ENCODE measurements around the gene FRMPD3. TPM values are rescaled to one million over a fixed set of nuclear protein-coding genes. Genes with fewer than 3 reads are reported as not detected.

FRMPD3 gene
- total RNA-seq: not detected

DNA sequence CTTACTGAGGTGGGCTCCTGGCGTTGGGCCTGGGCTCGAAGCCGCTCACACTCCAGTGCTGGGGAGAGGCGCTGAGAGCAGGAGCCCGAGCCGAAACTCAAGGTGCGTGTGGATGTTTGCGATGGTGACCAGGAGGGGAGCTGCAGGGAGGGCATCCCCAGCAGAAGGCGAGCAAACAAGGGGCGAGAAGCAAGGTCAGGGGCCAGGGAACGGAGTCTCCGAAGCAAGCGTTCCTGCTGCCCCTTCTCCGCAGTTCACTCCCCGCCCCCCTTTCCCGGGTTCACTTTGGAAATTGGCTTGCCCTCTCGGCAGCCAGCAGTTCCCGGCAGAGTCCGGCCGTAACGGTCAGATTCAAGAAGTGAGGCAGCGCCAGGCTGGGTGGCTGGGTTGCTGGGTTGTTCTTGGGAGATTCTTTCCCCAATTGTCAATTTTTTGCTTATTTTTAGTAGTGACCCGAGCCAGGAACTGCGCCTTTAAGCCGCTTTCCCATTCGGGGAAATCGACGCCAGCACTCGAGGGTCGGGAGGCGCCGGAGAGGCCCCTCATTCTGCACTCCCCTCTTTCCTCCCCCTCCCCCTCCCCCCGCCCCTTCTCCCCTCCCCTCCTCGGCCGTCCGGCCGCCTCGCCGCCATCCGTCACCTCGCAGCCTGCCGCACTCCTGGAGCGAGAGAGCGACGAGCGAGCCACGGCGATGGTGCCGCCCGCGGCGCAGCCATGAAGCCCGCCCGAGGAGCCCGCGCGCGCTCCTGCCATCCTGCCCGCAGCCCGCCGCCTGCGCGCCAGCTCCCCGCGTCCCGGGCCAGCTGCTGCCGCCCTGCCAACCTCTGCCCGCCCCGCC lies at the start of gene FRMPD3:
Gene FRMPD3 (plus strand): TSS at position 655 of the 838 bp plus-strand sequence. CDS start 76,937 bp downstream, outside the sequence.
- Histone ChIP-seq H3K27ac (no peak within 1 kb of the TSS), H3K36me3 (no peaks in the 10 kb centered on the region), H3K4me3 (peak within 1 kb of the TSS; percentile 13 to 50 (median 20)), H3K27me3 (peaks cover 0 to 87% of the 10 kb centered on the region in 2 donors), H3K4me1 (peaks cover 0 to 23% (median 0%) of the 10 kb centered on the region in 4 donors), H3K9me3 (no peaks in the 10 kb centered on the region)
- 1 to 45% methylated on average over 13 to 40 of the region's 69 CpGs for WGBS, 2 donors
- TF ChIP-seq, protein P1, sequence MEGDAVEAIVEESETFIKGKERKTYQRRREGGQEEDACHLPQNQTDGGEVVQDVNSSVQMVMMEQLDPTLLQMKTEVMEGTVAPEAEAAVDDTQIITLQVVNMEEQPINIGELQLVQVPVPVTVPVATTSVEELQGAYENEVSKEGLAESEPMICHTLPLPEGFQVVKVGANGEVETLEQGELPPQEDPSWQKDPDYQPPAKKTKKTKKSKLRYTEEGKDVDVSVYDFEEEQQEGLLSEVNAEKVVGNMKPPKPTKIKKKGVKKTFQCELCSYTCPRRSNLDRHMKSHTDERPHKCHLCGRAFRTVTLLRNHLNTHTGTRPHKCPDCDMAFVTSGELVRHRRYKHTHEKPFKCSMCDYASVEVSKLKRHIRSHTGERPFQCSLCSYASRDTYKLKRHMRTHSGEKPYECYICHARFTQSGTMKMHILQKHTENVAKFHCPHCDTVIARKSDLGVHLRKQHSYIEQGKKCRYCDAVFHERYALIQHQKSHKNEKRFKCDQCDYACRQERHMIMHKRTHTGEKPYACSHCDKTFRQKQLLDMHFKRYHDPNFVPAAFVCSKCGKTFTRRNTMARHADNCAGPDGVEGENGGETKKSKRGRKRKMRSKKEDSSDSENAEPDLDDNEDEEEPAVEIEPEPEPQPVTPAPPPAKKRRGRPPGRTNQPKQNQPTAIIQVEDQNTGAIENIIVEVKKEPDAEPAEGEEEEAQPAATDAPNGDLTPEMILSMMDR (IDR thresholded peaks at IDR 0.05): no peak
- TF ChIP-seq EP300 (IDR thresholded peaks at IDR 0.05): no peak
- no peak for TF ChIP-seq POLR2A (IDR thresholded peaks at IDR 0.05)
- no peak for DNase-seq (ENCODE audit: low spot score in 2 of 2)

DNA sequence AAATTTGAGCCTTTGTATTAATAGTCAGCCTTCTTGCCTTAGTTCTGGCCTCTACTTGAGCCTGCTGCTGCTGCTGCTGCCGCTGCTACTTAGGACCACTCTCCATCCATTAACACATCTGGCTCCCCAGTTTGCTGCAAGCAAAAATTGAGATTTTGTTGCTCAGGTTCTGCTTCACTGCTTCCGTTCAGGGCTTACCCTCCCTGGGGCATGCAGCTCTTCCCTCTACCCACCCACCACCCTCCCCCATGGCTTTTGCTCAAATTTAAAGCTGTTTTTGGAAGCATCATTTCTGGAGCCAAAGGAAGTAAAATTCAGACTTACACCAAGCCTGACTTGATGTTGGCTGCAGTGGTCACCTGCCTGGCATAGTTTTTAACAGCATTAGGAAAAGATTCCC lies 28.9 kb upstream of the FRMPD3 start:
- Histone ChIP-seq H3K36me3 (no peaks in the 10 kb centered on the region), H3K9me3 (no peaks in the 10 kb centered on the region), H3K4me3 (no peak overlapping the region), H3K4me1 (no peaks in the 10 kb centered on the region), H3K27ac (no peak overlapping the region), H3K27me3 (peaks cover 0 to 12% of the 10 kb centered on the region in 2 donors)
- TF ChIP-seq, protein P1 (IDR thresholded peaks at IDR 0.05): no peak
- no peak for TF ChIP-seq EP300 (IDR thresholded peaks at IDR 0.05)
- no peak for TF ChIP-seq POLR2A (IDR thresholded peaks at IDR 0.05)
- no peak for DNase-seq (ENCODE audit: low spot score in 2 of 2)
- WGBS, 2 donors: 66 to 72% methylated on average over 2 of the region's 2 CpGs

DNA sequence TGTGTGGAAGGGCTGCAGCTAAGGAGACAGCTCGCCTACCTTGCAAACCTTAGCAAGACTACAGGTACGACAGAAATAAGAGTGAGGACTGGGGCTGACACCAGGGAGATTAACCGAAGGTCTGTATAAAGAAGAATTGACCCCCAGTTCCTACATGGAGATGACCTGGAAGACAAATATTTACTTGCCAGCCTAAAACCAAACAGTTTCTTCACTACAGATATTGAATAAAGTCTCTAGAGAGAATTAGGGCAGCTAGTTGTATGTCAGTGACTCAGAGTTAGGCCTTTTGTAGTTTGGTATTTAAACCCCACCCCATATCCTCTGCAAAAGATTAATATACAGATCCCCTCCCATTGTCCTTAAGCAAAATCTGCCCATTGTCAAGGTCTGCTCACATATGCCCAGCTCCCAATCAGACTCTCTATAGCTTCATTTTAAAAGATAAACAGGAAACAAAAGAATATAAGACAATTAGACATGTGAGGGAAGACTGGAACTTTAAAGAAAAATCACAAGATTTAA lies 28.1 kb upstream of the FRMPD3 start:
- Histone ChIP-seq H3K4me3 (no peak overlapping the region), H3K27ac (no peak overlapping the region), H3K27me3 (peaks cover 0 to 12% of the 10 kb centered on the region in 2 donors), H3K4me1 (no peaks in the 10 kb centered on the region), H3K36me3 (no peaks in the 10 kb centered on the region), H3K9me3 (peaks cover 0 to 4% (median 0%) of the 10 kb centered on the region in 4 donors)
- TF ChIP-seq POLR2A (IDR thresholded peaks at IDR 0.05) (no peak), EP300 (IDR thresholded peaks at IDR 0.05) (no peak)
- TF ChIP-seq, protein P1 (IDR thresholded peaks at IDR 0.05): no peak
- no peak for DNase-seq (ENCODE audit: low spot score in 2 of 2)
- 69 to 72% methylated on average over 2 to 3 of the region's 3 CpGs for WGBS, 2 donors

DNA sequence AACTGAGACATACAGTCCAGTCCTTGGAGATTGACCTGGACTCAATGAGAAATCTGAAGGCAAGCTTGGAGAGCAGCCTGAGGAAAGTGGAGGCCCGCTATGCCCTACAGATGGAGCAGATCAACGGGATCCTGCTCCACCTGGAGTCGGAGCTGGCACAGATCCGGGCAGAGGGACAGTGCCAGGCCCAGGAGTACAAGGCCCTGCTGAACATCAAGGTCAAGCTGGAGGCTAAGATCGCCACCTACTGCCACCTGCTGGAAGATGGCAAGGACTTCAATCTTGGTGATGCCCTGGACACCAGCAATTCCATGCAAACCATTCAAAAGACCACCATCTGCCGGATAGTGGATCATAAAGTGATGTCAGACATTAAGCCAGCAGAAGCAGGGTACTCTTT lies 20.4 kb upstream of the FRMPD3 start:
- H3K27ac ChIP-seq: no peak overlapping the region
- no peaks in the 10 kb centered on the region for H3K36me3 ChIP-seq
- TF ChIP-seq, protein P1 (IDR thresholded peaks at IDR 0.05): peak in 1 of 5 experiments; percentile 10
- no peak for TF ChIP-seq EP300 (IDR thresholded peaks at IDR 0.05)
- peaks cover 0 to 6% (median 0%) of the 10 kb centered on the region in 4 donors for H3K9me3 ChIP-seq
- peaks cover 0 to 3% of the 10 kb centered on the region in 2 donors for H3K27me3 ChIP-seq
- 44 to 55% methylated on average over 1 to 6 of the region's 6 CpGs for WGBS, 2 donors
- no peak for DNase-seq (ENCODE audit: low spot score in 2 of 2)
- no peak overlapping the region for H3K4me3 ChIP-seq
- no peaks in the 10 kb centered on the region for H3K4me1 ChIP-seq

DNA sequence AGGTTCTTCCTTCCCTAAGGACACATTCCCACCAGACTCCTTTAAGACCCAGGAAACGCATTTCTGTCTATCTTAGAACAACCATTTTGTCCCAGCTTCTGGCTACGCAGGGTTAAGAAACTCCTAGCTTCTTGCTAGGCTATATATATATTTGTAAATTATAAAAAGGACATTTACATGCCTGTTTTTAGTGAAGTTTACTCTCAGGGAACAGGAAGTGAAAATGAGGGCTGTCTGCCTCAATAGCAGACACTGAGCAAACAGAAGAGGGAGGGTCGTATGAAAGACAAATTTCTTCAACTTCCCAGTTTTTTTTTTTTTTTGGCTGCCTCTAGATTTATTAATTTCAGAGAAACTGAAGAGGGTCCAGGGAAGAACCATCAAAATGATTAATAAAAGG lies 9.3 kb upstream of the FRMPD3 start:
- H3K27me3 ChIP-seq: peaks cover 0 to 48% of the 10 kb centered on the region in 2 donors
- WGBS, 2 donors: 55 to 63% methylated on average over 3 of the region's 3 CpGs

More for the DNA sequence above, 9.3 kb upstream of the FRMPD3 start:
- no peaks in the 10 kb centered on the region for H3K36me3 ChIP-seq
- H3K4me3 ChIP-seq: no peak overlapping the region
- H3K4me1 ChIP-seq: no peaks in the 10 kb centered on the region
- TF ChIP-seq POLR2A (IDR thresholded peaks at IDR 0.05): no peak
- TF ChIP-seq, protein P1 (IDR thresholded peaks at IDR 0.05): no peak
- no peak for TF ChIP-seq EP300 (IDR thresholded peaks at IDR 0.05)
- no peaks in the 10 kb centered on the region for H3K9me3 ChIP-seq
- DNase-seq (ENCODE audit: low spot score in 2 of 2): no peak
- H3K27ac ChIP-seq: no peak overlapping the region

All from tibial nerve (tissue), 4 donors.